Fibroblast of the conjunctiva (primary cell): ENCODE results near the gene KIAA0513.

Source experiments
- DNase-seq: peaks from one replicate; pipeline ENCODE4 v3.0.0-alpha.2; 2010; ENCODE audit warnings: low read depth

KIAA0513 gene

GRCh38 chr16:85004587-85005205, 22.9 kb upstream of the KIAA0513 start:
- DNase-seq, result peak; percentile 57

GRCh38 chr16:85005285-85006069, 22.1 kb upstream of the KIAA0513 start:
- peak; percentile 53 for DNase-seq

GRCh38 chr16:85006639-85007038, 21.0 kb upstream of the KIAA0513 start:
- DNase-seq, result no peak

GRCh38 chr16:85007496-85008214, 19.9 kb upstream of the KIAA0513 start:
- DNase-seq, result no peak

- no peak for DNase-seq
Measured at GRCh38 chr16:85008271-85008670, 19.3 kb upstream of the KIAA0513 start.

GRCh38 chr16:85010446-85010930, 17.1 kb upstream of the KIAA0513 start:
- DNase-seq, result no peak

- DNase-seq, result peak; percentile 70
Measured at GRCh38 chr16:85010931-85011845, 16.4 kb upstream of the KIAA0513 start, which contains the start of gene ZDHHC7. Gene ZDHHC7 (minus strand): TSS chr16:85011535. CDS start chr16:84990618, 20,917 bp downstream.

GRCh38 chr16:85011846-85012284, 15.7 kb upstream of the KIAA0513 start:
- DNase-seq, result no peak

GRCh38 chr16:85014311-85014710, 13.3 kb upstream of the KIAA0513 start:
- no peak for DNase-seq

GRCh38 chr16:85015481-85016187, 12.0 kb upstream of the KIAA0513 start:
- DNase-seq, result no peak

GRCh38 chr16:85017151-85017550, 10.4 kb upstream of the KIAA0513 start:
- no peak for DNase-seq

GRCh38 chr16:85017633-85018032, 10.0 kb upstream of the KIAA0513 start:
- no peak for DNase-seq

GRCh38 chr16:85018529-85019236, 8.9 kb upstream of the KIAA0513 start:
- no peak for DNase-seq

GRCh38 chr16:85019659-85020245, 7.8 kb upstream of the KIAA0513 start:
- no peak for DNase-seq

GRCh38 chr16:85025781-85026653, 1.6 kb upstream of the KIAA0513 start:
- no peak for DNase-seq

GRCh38 chr16:85026703-85027102, 892 bp upstream of the KIAA0513 start:
- DNase-seq, result no peak

- no peak for DNase-seq
Measured at GRCh38 chr16:85027958-85028684, 526 bp downstream of the KIAA0513 start.
